Kidney (tissue), 14 donors: ENCODE data around the gene CAVIN3. TPM values are rescaled to one million over a fixed set of nuclear protein-coding genes. Genes with fewer than 3 reads are reported as not detected.

ENCODE experiments used
- DNase-seq, 5 donors: peaks; one replicate each; pipeline ENCODE4 v3.0.0-alpha.2; 2013 to 2020
- FAIRE-seq: peaks from 2 replicates; lab custom pipeline; 2012; peaks lifted over from hg19 to GRCh38; lab: Jason Lieb, UNC
- H3K27ac ChIP-seq, 2 donors: one replicate each; pipeline ENCODE4 v1.7.0; 2013; ENCODE audit warnings: low read depth in 2 of 2, low read length in 2 of 2, inconsistent platforms in 1 of 2
- H3K27me3 ChIP-seq: one replicate; pipeline ENCODE4 v1.7.1; 2013; ENCODE audit warnings: low read length, inconsistent platforms; ENCODE audit not compliant: control insufficient read depth, insufficient read depth
- H3K36me3 ChIP-seq, 3 donors: one replicate each; pipeline versions ENCODE4 v1.7.0 to v1.7.1; 2013; ENCODE audit warnings: low read length in 3 of 3, control low read depth in 1 of 3, inconsistent platforms in 1 of 3; ENCODE audit not compliant: insufficient read depth in 3 of 3, control insufficient read depth in 2 of 3
- H3K4me1 ChIP-seq, 3 donors: one replicate each; pipeline versions ENCODE4 v1.7.0 to v1.7.1; 2013; ENCODE audit warnings: low read length in 3 of 3, inconsistent platforms in 1 of 3, low read depth in 1 of 3; ENCODE audit not compliant: control insufficient read depth in 2 of 3, insufficient read depth in 2 of 3
- H3K4me3 ChIP-seq, 3 donors: one replicate each; pipeline versions ENCODE4 v1.7.0 to v1.8.1; 2013; ENCODE audit warnings: low read length in 3 of 3, control low read depth in 1 of 3, inconsistent platforms in 1 of 3
- H3K9ac ChIP-seq, 3 donors: one replicate each; pipeline versions ENCODE4 v1.7.0 to v1.7.1; 2013; ENCODE audit warnings: low read length in 3 of 3, control low read depth in 1 of 3, inconsistent platforms in 1 of 3
- H3K9me3 ChIP-seq, 3 donors: one replicate each; pipeline versions ENCODE4 v1.7.0 to v1.7.1; 2013; ENCODE audit warnings: low read length in 3 of 3, control low read depth in 1 of 3, inconsistent platforms in 1 of 3; ENCODE audit not compliant: control insufficient read depth in 2 of 3, insufficient read depth in 1 of 3
- intact Hi-C: fragments of 100-400 bp; cut with DNase I; formaldehyde crosslinking; loops from one replicate; pipeline ENCODE4 v1.11.1; 2022
- polyA plus RNA-seq: library from polyadenylated mRNA; stranded (reverse); fragments of 350-450 nt; fragmentation: Illumina TruSeq; extraction: RNeasy Lipid Tissue Mini Kit (QIAGEN cat#74804); gene quantifications from one replicate; pipeline ENCODE4 v1.2.3, GENCODE V29; 2014; ENCODE audit warnings: low read depth, low replicate concordance; ENCODE audit not compliant: insufficient read depth
- total RNA-seq: library from RNA; stranded (reverse); fragmentation: NEBNext Ultra II Directional; extraction: Animal tissue kit (Norgen Biotek cat#: 25700); gene quantifications from one replicate; pipeline ENCODE4 v1.2.1, GENCODE V29; 2021
- TF ChIP-seq, protein P1 (sequence below): IDR thresholded peaks from 3 replicates; pipeline ENCODE4 v1.5.1; 2012; ENCODE audit warnings: mild to moderate bottlenecking, moderate library complexity, borderline replicate concordance; ENCODE audit not compliant: insufficient read depth; ENCODE audit errors: extremely low read depth
- donor health status: control.
- donor health status: control.
- donor health status: control.
- donor health status: control.
- donor health status: control.
- donor health status: DM: yes; HTN: yes; CAD: no.
- donor health status: Normal renal cell carcinoma (clear cell type).

CAVIN3 gene
- total and polyA plus RNA-seq, 2 donors from 2014 or later = 55.1 to 58.1 TPM

DNA sequence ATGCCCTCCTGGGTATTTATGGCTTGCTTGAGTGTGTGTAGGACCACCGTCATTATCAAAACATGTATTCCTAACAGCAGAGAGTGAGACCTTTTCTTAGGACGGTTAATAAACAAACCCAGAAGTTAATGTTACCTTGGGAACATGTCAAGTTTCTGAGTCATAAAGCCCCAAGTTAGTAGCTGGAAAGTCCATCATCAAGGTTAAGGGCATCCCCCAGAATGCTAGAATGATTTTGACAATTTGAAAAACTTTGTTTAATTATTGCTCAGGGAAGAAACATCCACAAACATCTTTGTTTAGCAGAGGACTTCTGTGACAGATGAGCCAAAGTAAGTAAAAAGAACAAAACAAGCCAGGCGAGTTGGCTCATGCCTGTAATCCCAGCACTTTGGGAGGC is 20.0 kb downstream of the CAVIN3 start:
- no peaks in the 10 kb centered on the region for H3K36me3 ChIP-seq
- TF ChIP-seq, protein P1, sequence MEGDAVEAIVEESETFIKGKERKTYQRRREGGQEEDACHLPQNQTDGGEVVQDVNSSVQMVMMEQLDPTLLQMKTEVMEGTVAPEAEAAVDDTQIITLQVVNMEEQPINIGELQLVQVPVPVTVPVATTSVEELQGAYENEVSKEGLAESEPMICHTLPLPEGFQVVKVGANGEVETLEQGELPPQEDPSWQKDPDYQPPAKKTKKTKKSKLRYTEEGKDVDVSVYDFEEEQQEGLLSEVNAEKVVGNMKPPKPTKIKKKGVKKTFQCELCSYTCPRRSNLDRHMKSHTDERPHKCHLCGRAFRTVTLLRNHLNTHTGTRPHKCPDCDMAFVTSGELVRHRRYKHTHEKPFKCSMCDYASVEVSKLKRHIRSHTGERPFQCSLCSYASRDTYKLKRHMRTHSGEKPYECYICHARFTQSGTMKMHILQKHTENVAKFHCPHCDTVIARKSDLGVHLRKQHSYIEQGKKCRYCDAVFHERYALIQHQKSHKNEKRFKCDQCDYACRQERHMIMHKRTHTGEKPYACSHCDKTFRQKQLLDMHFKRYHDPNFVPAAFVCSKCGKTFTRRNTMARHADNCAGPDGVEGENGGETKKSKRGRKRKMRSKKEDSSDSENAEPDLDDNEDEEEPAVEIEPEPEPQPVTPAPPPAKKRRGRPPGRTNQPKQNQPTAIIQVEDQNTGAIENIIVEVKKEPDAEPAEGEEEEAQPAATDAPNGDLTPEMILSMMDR = no peak

DNA sequence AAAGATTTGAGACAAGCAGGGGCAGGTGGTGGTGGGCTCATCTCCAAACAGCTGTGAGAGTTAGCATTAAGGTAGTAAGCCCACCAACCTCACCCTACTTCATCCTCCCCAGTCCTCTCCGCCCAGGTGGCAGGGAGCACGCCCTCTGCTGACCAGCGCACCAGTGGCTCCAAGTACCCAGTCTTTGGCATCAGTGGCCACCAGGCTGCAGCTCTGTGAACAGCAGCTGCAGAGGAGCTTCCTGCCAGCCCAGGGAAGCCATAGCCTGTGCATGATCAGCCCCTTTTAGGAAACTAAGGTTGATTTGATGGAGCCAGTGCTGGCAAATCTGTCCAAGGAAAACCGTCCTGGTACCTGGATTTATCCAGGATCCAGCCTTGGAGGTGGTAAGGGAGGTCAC is 21.7 kb downstream of the CAVIN3 start:
- Histone ChIP-seq H3K4me1 (no peaks in the 10 kb centered on the region), H3K9me3 (no peaks in the 10 kb centered on the region), H3K27ac (no peak overlapping the region), H3K36me3 (no peaks in the 10 kb centered on the region), H3K27me3 (no peaks in the 10 kb centered on the region), H3K9ac (no peak overlapping the region), H3K4me3 (no peak overlapping the region)
- intact Hi-C loops = no loop called here
- TF ChIP-seq, protein P1 = peak; percentile 66
- no peak for DNase-seq
- FAIRE-seq = no peak

More for the DNA sequence above, 20.0 kb downstream of the CAVIN3 start:
- no peaks in the 10 kb centered on the region for H3K9me3 ChIP-seq
- intact Hi-C loops = no loop called here
- no peaks in the 10 kb centered on the region for H3K27me3 ChIP-seq
- no peak overlapping the region for H3K27ac ChIP-seq
- no peak overlapping the region for H3K9ac ChIP-seq
- H3K4me3 ChIP-seq = no peak overlapping the region
- H3K4me1 ChIP-seq = peaks cover 0 to 2% (median 0%) of the 10 kb centered on the region in 3 donors
- DNase-seq = no peak
- no peak for FAIRE-seq

DNA sequence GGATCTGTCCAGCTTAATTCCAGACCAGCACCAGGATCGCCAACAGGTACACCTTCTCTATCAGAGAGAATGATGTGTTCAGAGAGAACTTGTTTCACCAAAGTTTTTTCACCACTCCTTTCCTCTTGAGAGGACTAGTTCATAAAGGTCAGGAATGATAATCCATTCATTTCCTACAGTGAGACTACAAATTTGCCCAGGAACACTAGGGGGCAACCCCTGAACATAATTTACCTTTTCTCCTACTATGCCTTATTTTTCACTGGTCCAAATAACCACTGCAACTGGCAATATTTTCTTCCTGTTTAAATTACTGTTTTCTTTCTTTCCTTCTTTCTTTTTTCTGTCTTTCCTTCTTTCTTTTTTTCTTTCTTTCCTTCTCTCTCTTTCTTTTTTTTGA is 22.5 kb downstream of the CAVIN3 start:
- Histone ChIP-seq H3K9ac (no peak overlapping the region), H3K27me3 (no peaks in the 10 kb centered on the region), H3K4me3 (no peak overlapping the region), H3K27ac (no peak overlapping the region), H3K36me3 (no peaks in the 10 kb centered on the region), H3K9me3 (no peaks in the 10 kb centered on the region), H3K4me1 (no peaks in the 10 kb centered on the region)
- intact Hi-C loops = no loop called here
- DNase-seq = no peak
- no peak for FAIRE-seq
- TF ChIP-seq, protein P1 = peak; percentile 35

DNA sequence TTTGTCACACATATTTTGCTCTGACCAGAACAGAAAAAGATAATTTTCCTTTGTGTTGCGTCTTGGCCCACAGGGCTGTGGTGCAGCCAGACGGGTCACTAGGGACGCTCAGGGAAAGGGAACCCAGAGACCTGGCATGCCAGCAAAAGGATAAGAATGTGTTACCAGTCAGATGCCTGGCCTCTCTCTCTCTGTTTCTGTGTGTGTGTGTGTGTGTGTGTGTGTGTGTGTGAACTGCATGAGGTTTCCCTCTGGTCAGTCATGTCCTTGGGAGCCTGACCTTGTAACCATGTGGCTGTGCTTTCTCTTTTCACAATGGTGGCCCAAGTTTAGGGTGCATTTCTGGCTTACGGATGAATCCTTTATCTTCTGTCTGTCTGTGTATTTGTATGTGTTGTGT is 35.3 kb downstream of the CAVIN3 start:
- DNase-seq = no peak

More for the DNA sequence above, 35.3 kb downstream of the CAVIN3 start:
- no peak overlapping the region for H3K4me3 ChIP-seq
- TF ChIP-seq, protein P1 = no peak
- no peak overlapping the region for H3K27ac ChIP-seq
- intact Hi-C loops = no loop called here
- H3K4me1 ChIP-seq = no peaks in the 10 kb centered on the region
- H3K9me3 ChIP-seq = no peaks in the 10 kb centered on the region
- no peaks in the 10 kb centered on the region for H3K27me3 ChIP-seq
- H3K9ac ChIP-seq = no peak overlapping the region
- no peaks in the 10 kb centered on the region for H3K36me3 ChIP-seq
- no peak for FAIRE-seq
